Suprapubic skin (tissue), 4 donors: ENCODE data around the gene FOXN3.

Experiments
- EP300 ChIP-seq: sonication (generic); formaldehyde crosslinking; IDR thresholded peaks from one replicate; pipeline ENCODE4 v1.6.1; 2017; ENCODE audit warnings: antibody characterized with exemption
- POLR2A ChIP-seq, 2 donors: fragments of 450-650 bp; IDR thresholded peaks; one replicate each; pipeline ENCODE4 v1.6.1; 2017; ENCODE audit warnings: antibody characterized with exemption in 2 of 2, mild to moderate bottlenecking in 2 of 2, moderate library complexity in 2 of 2
- POLR2AphosphoS5 ChIP-seq, 3 donors: sonication (generic); formaldehyde crosslinking; IDR thresholded peaks; one replicate each; pipeline ENCODE4 v1.6.1; 2017; ENCODE audit warnings: antibody characterized with exemption in 3 of 3
- TF ChIP-seq, protein P1 (sequence below), 2 donors: fragments of 200-600 bp in 1 of 2; fragments of 450-650 bp in 1 of 2; sonication (generic) in 1 of 2; IDR thresholded peaks; one replicate each; pipeline ENCODE4 v1.5.1; 2016 to 2019; ENCODE audit warnings: antibody characterized with exemption in 2 of 2, mild to moderate bottlenecking in 1 of 2, moderate library complexity in 1 of 2

DNA sequence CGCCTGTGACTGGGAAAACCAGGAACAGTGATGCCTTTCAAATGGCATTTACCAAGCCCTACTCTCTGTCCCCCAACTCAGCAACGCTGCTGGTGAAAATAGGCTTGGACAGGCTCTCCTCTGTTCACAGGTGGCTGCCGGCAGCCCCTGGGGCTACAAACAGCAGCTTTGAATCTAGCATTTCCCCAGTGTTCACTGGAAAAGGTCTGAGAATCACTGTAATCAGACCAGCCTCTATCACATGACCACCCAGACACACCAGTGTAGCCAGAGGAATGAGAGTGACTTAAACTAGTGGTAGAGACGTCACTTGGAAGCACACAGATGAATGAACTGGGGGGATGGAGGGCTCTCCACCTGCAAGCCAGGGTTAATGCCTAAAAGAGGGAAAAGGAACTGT is 151.8 kb downstream of the FOXN3 start:
- TF ChIP-seq, protein P1, sequence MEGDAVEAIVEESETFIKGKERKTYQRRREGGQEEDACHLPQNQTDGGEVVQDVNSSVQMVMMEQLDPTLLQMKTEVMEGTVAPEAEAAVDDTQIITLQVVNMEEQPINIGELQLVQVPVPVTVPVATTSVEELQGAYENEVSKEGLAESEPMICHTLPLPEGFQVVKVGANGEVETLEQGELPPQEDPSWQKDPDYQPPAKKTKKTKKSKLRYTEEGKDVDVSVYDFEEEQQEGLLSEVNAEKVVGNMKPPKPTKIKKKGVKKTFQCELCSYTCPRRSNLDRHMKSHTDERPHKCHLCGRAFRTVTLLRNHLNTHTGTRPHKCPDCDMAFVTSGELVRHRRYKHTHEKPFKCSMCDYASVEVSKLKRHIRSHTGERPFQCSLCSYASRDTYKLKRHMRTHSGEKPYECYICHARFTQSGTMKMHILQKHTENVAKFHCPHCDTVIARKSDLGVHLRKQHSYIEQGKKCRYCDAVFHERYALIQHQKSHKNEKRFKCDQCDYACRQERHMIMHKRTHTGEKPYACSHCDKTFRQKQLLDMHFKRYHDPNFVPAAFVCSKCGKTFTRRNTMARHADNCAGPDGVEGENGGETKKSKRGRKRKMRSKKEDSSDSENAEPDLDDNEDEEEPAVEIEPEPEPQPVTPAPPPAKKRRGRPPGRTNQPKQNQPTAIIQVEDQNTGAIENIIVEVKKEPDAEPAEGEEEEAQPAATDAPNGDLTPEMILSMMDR (IDR thresholded peaks at IDR 0.05) = no peak
- TF ChIP-seq EP300 = no peak
- TF ChIP-seq POLR2A (IDR thresholded peaks at IDR 0.05) = no peak
- no peak for TF ChIP-seq POLR2AphosphoS5 (IDR thresholded peaks at IDR 0.05)
